Mesothelial cell of epicardium (in vitro differentiated cells): ENCODE measurements around the gene KRT3. TPM values are rescaled to one million over a fixed set of nuclear protein-coding genes. Genes with fewer than 3 reads are reported as not detected.

Experiments
- DNase-seq, 2 experiments: peaks; one replicate each; pipeline ENCODE4 v3.0.0; 2021; ENCODE audit warnings: low spot score in 2 of 2; ENCODE audit not compliant: unreplicated experiment in 2 of 2
- H3K27ac Mint-ChIP-seq: 2 replicates; pipeline ENCODE4 v1.8.0; 2021; ENCODE audit warnings: mixed read lengths
- H3K27me3 Mint-ChIP-seq: 2 replicates; pipeline ENCODE4 v1.8.0; 2021; ENCODE audit warnings: low read depth, mixed read lengths
- H3K36me3 Mint-ChIP-seq: 2 replicates; pipeline ENCODE4 v1.8.0; 2021; ENCODE audit warnings: mixed read lengths
- H3K4me1 Mint-ChIP-seq: 2 replicates; pipeline ENCODE4 v1.8.0; 2021; ENCODE audit warnings: mixed read lengths
- H3K4me3 Mint-ChIP-seq: 2 replicates; pipeline ENCODE4 v1.8.0; 2021; ENCODE audit warnings: mild to moderate bottlenecking, moderate library complexity, mixed read lengths
- H3K9me3 Mint-ChIP-seq: 2 replicates; pipeline ENCODE4 v1.8.0; 2021; ENCODE audit warnings: mixed read lengths
- total RNA-seq: library from RNA; stranded (reverse); gene quantifications from 3 replicates; pipeline ENCODE4 v1.2.1, GENCODE V29; 2021
- TF ChIP-seq, protein P1 (sequence below): fragments of 200-600 bp; sonication (generic); IDR thresholded peaks from one replicate; pipeline ENCODE4 v1.5.0; 2021; ENCODE audit warnings: antibody characterized with exemption; ENCODE audit not compliant: unreplicated experiment

Gene KRT3
- total RNA-seq, 1 donor from 2014 or later: 0.78 TPM

- Mint-ChIP-seq H3K4me3 (no peak overlapping the region), H3K36me3 (no peaks in the 10 kb centered on the region), H3K27me3 (peaks cover 25% of the 10 kb centered on the region)
These were observed 14.6 kb upstream of the KRT3 start for GRCh38 chr12:52810554-52810953.

DNA sequence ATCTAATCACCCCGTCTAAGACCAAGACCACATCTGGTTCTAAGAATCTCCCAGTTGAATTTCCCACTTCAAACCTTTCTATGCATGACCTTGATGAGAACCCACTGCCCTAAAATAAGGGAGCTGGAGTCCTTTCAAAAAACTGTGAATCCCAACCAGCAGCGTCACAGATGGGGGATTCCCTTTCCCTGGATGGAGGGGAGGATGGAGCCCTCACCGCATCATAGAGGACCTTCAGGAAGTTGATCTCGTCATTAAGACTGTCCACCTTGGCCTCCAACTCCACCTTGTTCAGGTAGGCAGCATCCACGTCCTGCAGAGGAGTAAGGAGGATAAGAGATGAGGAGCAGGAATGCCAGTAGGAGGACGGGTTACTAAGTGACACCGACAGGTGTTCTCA lies 13.2 kb upstream of the KRT3 start:
- TF ChIP-seq, protein P1, sequence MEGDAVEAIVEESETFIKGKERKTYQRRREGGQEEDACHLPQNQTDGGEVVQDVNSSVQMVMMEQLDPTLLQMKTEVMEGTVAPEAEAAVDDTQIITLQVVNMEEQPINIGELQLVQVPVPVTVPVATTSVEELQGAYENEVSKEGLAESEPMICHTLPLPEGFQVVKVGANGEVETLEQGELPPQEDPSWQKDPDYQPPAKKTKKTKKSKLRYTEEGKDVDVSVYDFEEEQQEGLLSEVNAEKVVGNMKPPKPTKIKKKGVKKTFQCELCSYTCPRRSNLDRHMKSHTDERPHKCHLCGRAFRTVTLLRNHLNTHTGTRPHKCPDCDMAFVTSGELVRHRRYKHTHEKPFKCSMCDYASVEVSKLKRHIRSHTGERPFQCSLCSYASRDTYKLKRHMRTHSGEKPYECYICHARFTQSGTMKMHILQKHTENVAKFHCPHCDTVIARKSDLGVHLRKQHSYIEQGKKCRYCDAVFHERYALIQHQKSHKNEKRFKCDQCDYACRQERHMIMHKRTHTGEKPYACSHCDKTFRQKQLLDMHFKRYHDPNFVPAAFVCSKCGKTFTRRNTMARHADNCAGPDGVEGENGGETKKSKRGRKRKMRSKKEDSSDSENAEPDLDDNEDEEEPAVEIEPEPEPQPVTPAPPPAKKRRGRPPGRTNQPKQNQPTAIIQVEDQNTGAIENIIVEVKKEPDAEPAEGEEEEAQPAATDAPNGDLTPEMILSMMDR: no peak
- H3K4me1 Mint-ChIP-seq: peaks cover 30% of the 10 kb centered on the region
- no peaks in the 10 kb centered on the region for H3K36me3 Mint-ChIP-seq
- DNase-seq: no peak
- no peaks in the 10 kb centered on the region for H3K9me3 Mint-ChIP-seq
- no peak overlapping the region for H3K4me3 Mint-ChIP-seq
- no peak overlapping the region for H3K27ac Mint-ChIP-seq
- H3K27me3 Mint-ChIP-seq: peaks cover 25% of the 10 kb centered on the region

More at GRCh38 chr12:52810554-52810953, 14.6 kb upstream of the KRT3 start:
- Mint-ChIP-seq H3K4me1 (peaks cover 28% of the 10 kb centered on the region), H3K9me3 (no peaks in the 10 kb centered on the region), H3K27ac (no peak overlapping the region)
- no peak for DNase-seq
- TF ChIP-seq, protein P1: no peak

DNA sequence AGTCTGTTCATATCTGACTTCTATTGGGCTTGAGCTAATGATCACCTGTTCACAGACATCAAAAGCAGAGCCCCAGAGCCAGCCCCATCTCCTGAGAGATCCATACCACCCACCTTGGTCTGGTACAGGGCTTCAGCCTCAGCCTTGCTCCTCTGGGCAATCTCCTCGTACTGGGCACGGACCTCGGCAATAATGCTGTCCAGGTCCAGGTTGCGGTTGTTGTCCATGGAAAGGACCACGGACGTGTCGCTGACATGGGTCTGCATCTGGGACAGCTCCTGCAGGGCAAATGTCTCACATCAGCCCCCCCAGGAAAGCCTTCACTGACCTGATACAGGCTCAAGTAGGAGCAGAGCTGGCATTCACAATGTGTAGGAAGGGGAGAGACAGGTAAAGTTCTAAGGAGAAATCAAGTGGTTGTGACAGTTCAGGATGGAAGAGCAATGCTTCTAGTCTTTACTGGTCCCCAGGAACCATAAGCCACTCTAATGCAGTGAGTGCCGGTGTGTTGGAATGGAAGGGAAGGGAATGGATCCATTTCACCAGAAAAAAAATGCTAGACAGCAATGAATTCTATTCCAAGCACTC lies 12.8 kb upstream of the KRT3 start:
- H3K36me3 Mint-ChIP-seq: no peaks in the 10 kb centered on the region
- no peaks in the 10 kb centered on the region for H3K9me3 Mint-ChIP-seq
- peaks cover 32% of the 10 kb centered on the region for H3K4me1 Mint-ChIP-seq
- TF ChIP-seq, protein P1: no peak
- peaks cover 25% of the 10 kb centered on the region for H3K27me3 Mint-ChIP-seq
- H3K27ac Mint-ChIP-seq: no peak overlapping the region
- DNase-seq: no peak
- no peak overlapping the region for H3K4me3 Mint-ChIP-seq

GRCh38 chr12:52807544-52808470 lies 11.9 kb upstream of the KRT3 start:
- TF ChIP-seq, protein P1: no peak
- DNase-seq: no peak
- no peak overlapping the region for H3K4me3 Mint-ChIP-seq
- no peak overlapping the region for H3K27ac Mint-ChIP-seq
- H3K4me1 Mint-ChIP-seq: peaks cover 28% of the 10 kb centered on the region
- H3K36me3 Mint-ChIP-seq: no peaks in the 10 kb centered on the region
- H3K9me3 Mint-ChIP-seq: no peaks in the 10 kb centered on the region
- H3K27me3 Mint-ChIP-seq: peaks cover 25% of the 10 kb centered on the region

- DNase-seq: no peak
- H3K27ac Mint-ChIP-seq: no peak overlapping the region
- H3K27me3 Mint-ChIP-seq: peaks cover 30% of the 10 kb centered on the region
These were observed 11.1 kb upstream of the KRT3 start for GRCh38 chr12:52806821-52807543.

More at GRCh38 chr12:52806821-52807543, 11.1 kb upstream of the KRT3 start:
- Mint-ChIP-seq H3K4me3 (no peak overlapping the region), H3K36me3 (no peaks in the 10 kb centered on the region), H3K9me3 (no peaks in the 10 kb centered on the region), H3K4me1 (peaks cover 26% of the 10 kb centered on the region)
- TF ChIP-seq, protein P1: no peak
